Activated T-helper 1 cell treated with anti-CD3 and anti-CD28 coated beads, Interleukin-12 subunit alpha, Interleukin-12 subunit beta, Interleukin-2, Interleukin-4 antibody, amounts not matched to agents 30 ng/mL and 10 ng/mL and 1 ng/mL, durations not matched to agents 14 hours and 24 hours and 36 hours (primary cell): Measurements from ENCODE around the gene PROX1. TPM values are rescaled to one million over a fixed set of nuclear protein-coding genes. Genes with fewer than 3 reads are reported as not detected.

Experiments
- DNase-seq: peaks from one replicate; pipeline ENCODE4 v3.0.0; 2021; ENCODE audit warnings: low spot score
- H3K27ac Mint-ChIP-seq: one replicate; pipeline ENCODE4 v1.8.0; 2021; ENCODE audit warnings: mild to moderate bottlenecking, mixed read lengths
- H3K27me3 Mint-ChIP-seq: one replicate; pipeline ENCODE4 v1.8.0; 2022; ENCODE audit warnings: mild to moderate bottlenecking, moderate library complexity, mixed read lengths; ENCODE audit not compliant: insufficient read depth
- H3K36me3 Mint-ChIP-seq: one replicate; pipeline ENCODE4 v1.8.0; 2021; ENCODE audit warnings: low read depth, mixed read lengths
- H3K4me1 Mint-ChIP-seq: one replicate; pipeline ENCODE4 v1.8.0; 2021; ENCODE audit warnings: low read depth, mixed read lengths
- H3K4me3 Mint-ChIP-seq: one replicate; pipeline ENCODE4 v1.8.0; 2021; ENCODE audit warnings: mild to moderate bottlenecking, moderate library complexity, mixed read lengths
- H3K9me3 Mint-ChIP-seq: one replicate; pipeline ENCODE4 v1.8.0; 2021; ENCODE audit warnings: mixed read lengths
- intact Hi-C: fragments of 100-400 bp; cut with micrococcal nuclease; formaldehyde crosslinking; loops from one replicate; pipeline ENCODE4 v1.15.1; 2024
- total RNA-seq: library from RNA; stranded (reverse); gene quantifications from 2 replicates; pipeline ENCODE4 v1.2.3, GENCODE V29; 2022

PROX1 gene
- not detected in 2 replicates for total RNA-seq

DNA sequence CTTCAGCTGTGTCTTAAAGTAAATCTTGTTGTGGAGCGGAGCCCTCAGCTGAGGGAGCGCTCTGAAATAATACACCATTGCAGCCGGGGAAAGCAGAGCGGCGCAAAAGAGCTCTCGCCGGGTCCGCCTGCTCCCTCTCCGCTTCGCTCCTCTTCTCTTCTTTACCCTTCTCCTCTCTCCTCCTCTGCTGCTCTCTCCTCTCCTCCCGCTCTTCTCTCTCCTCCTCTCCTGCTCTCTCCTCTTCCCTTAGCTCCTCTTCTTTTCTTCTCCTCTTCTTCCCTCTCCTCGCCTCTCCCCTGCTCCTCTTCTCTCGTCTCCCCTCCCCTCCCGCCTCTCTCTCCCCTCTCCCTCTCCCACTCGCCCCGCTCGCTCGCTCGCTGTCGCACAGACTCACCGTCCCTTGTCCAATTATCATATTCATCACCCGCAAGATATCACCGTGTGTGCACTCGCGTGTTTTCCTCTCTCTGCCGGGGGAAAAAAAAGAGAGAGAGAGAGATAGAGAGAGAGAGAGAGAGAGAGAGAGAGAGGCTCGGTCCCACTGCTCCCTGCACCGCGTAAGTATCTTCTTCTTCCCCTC is at the start of gene PROX1:
TSS of gene PROX1 (plus strand) at position 47 of the 580 bp plus-strand sequence. CDS start 8,563 bp downstream, outside the sequence.
- Mint-ChIP-seq H3K4me1 (peaks cover 32% of the 10 kb centered on the region), H3K9me3 (peaks cover 2% of the 10 kb centered on the region), H3K27me3 (peaks cover 81% of the 10 kb centered on the region), H3K27ac (peak within 1 kb of the TSS; percentile 77), H3K4me3 (peak within 1 kb of the TSS; percentile 86), H3K36me3 (peaks cover 3% of the 10 kb centered on the region)
- peak; percentile 32 for DNase-seq
- intact Hi-C loops: loop anchor here (2.0 kb wide), 1 partner anchor 341 kb away; no protein-coding TSS in a partner anchor

DNA sequence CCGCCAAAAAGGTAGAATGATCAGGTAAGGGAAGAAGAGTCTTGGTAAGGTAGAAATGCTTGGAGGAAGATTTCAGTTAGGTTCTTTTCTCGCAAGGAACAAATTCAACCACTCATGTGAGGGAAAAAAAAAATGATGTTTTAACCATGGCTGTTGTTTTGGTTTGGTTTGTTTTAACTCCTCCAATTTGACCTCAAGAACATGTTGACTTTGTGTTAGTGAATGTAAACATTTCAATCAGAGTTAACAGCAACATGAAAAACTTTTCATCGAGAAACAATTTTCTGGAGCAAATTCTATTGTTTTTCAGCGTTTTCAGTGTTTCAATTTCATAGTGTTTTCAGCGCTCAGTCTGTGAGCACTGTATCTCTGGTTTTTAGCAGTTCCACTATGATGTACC is 49.0 kb upstream of the PROX1 start:
- Mint-ChIP-seq H3K27ac (no peak overlapping the region), H3K4me3 (no peak overlapping the region)

GRCh38 chr1:213939888-213940287 is 47.9 kb upstream of the PROX1 start:
- no peak overlapping the region for H3K27ac Mint-ChIP-seq
- H3K4me1 Mint-ChIP-seq: no peaks in the 10 kb centered on the region
- H3K9me3 Mint-ChIP-seq: no peaks in the 10 kb centered on the region
- intact Hi-C loops: no loop called here
- no peak for DNase-seq
- H3K4me3 Mint-ChIP-seq: no peak overlapping the region
- H3K36me3 Mint-ChIP-seq: no peaks in the 10 kb centered on the region
- H3K27me3 Mint-ChIP-seq: peaks cover 1% of the 10 kb centered on the region

More for the DNA sequence above, 49.0 kb upstream of the PROX1 start:
- Mint-ChIP-seq H3K4me1 (no peaks in the 10 kb centered on the region), H3K36me3 (no peaks in the 10 kb centered on the region), H3K9me3 (no peaks in the 10 kb centered on the region), H3K27me3 (peaks cover 1% of the 10 kb centered on the region)
- no peak for DNase-seq
- intact Hi-C loops: no loop called here

DNA sequence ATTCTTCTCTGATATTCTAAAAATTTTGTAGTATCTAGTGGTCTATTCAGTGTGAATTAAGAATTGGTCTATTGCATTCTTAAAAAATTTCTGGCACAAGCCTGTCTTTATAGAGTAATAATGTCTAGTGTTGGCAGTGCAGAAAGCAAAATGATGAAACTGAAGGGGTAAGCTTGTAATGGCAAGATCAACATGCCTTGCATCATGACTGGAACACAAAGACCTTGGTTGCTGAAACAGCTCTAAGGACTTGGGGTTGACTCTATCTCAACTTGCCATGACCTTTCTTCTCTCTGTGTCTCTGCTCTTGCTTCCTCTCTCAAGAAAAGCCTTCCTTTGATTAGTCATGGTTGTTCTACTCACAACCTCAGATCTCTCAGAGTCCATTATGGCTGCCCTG is 46.8 kb upstream of the PROX1 start:
- Mint-ChIP-seq H3K27me3 (peaks cover 4% of the 10 kb centered on the region), H3K27ac (no peak overlapping the region), H3K4me1 (no peaks in the 10 kb centered on the region), H3K9me3 (no peaks in the 10 kb centered on the region), H3K36me3 (no peaks in the 10 kb centered on the region), H3K4me3 (no peak overlapping the region)
- intact Hi-C loops: no loop called here
- DNase-seq: no peak

DNA sequence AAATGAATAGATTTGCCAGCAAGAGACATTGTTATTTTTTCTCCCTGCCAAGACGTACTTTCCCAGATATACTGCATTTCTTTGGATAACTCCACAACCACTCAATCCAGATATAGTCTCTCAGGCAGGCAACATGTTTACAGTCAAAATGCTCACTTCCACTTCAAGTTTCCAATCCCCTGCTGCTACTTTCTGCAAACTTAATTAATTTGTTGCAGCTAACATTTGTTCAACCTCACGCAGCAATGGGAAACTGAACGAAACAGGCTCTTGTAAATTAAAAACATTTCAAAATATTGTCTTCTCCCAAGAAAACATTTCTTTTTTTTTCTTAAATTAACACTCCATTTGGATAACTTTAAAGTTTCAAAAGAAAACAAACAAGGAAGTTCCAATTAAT is 45.7 kb upstream of the PROX1 start:
- peaks cover 4% of the 10 kb centered on the region for H3K27me3 Mint-ChIP-seq

GRCh38 chr1:213947200-213947801 is 40.5 kb upstream of the PROX1 start:
- peaks cover 5% of the 10 kb centered on the region for H3K27me3 Mint-ChIP-seq
- no peaks in the 10 kb centered on the region for H3K4me1 Mint-ChIP-seq
- no peaks in the 10 kb centered on the region for H3K9me3 Mint-ChIP-seq
- H3K27ac Mint-ChIP-seq: no peak overlapping the region
- intact Hi-C loops: no loop called here
- H3K4me3 Mint-ChIP-seq: no peak overlapping the region
- DNase-seq: no peak
- no peaks in the 10 kb centered on the region for H3K36me3 Mint-ChIP-seq

More for the DNA sequence above, 45.7 kb upstream of the PROX1 start:
- Mint-ChIP-seq H3K4me1 (no peaks in the 10 kb centered on the region), H3K4me3 (no peak overlapping the region), H3K27ac (no peak overlapping the region), H3K36me3 (no peaks in the 10 kb centered on the region), H3K9me3 (no peaks in the 10 kb centered on the region)
- intact Hi-C loops: no loop called here
- no peak for DNase-seq

GRCh38 chr1:213951876-213952275 is 35.9 kb upstream of the PROX1 start:
- Mint-ChIP-seq H3K4me3 (no peak overlapping the region), H3K9me3 (no peaks in the 10 kb centered on the region), H3K27ac (no peak overlapping the region), H3K4me1 (no peaks in the 10 kb centered on the region), H3K27me3 (peaks cover 3% of the 10 kb centered on the region), H3K36me3 (no peaks in the 10 kb centered on the region)
- intact Hi-C loops: no loop called here
- DNase-seq: no peak

GRCh38 chr1:213953806-213954205 is 34.0 kb upstream of the PROX1 start:
- H3K27ac Mint-ChIP-seq: no peak overlapping the region
- no peak for DNase-seq
- no peaks in the 10 kb centered on the region for H3K36me3 Mint-ChIP-seq
- no peak overlapping the region for H3K4me3 Mint-ChIP-seq
- no peaks in the 10 kb centered on the region for H3K9me3 Mint-ChIP-seq
- peaks cover under 1% of the 10 kb centered on the region for H3K27me3 Mint-ChIP-seq
- H3K4me1 Mint-ChIP-seq: no peaks in the 10 kb centered on the region
- intact Hi-C loops: no loop called here

DNA sequence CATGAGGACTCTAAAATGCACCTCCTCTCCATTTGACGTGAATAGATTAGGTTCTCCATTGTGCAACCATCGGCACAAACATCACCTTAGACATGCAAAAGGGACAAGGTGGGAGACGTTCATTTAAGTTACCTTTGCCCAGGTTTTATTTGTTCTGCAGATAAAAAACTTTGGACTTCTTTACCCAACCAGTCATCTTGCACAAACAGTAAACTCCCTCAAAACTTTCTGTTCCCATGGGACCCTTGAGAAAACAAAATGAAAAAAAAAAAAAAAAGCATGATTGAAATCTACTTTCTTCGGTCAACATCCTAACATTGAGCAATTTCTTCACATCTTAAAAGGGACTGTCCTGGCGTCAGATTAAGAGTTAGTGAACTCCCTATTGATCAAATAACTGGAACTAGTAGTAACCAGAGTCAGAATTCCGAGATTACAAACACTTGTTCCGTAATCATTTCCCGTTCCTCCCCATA is 31.4 kb upstream of the PROX1 start:
- Mint-ChIP-seq H3K4me3 (no peak overlapping the region), H3K27me3 (no peaks in the 10 kb centered on the region), H3K4me1 (no peaks in the 10 kb centered on the region), H3K27ac (no peak overlapping the region), H3K9me3 (peaks cover 4% of the 10 kb centered on the region), H3K36me3 (no peaks in the 10 kb centered on the region)
- intact Hi-C loops: no loop called here
- no peak for DNase-seq

DNA sequence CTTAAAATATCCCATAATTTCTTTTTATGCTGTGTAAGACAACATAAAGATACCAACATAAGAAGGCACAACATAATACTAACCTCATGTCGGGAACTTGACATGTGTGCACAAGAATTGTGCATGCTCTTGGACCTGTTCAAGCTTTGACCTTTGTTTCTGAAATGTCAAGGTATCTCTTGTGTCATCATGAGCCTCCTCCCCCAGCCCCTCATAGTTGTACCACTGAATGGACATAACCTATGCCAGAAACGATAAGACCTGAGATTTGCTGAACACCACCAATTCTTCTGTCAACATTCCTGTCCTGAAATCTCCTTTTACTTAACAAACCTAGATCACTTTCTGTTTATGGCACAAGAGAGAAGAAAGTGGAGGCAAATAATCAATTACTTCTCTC is 29.4 kb upstream of the PROX1 start:
- Mint-ChIP-seq H3K36me3 (no peaks in the 10 kb centered on the region), H3K4me1 (no peaks in the 10 kb centered on the region), H3K9me3 (peaks cover 4% of the 10 kb centered on the region), H3K27me3 (peaks cover 3% of the 10 kb centered on the region), H3K4me3 (no peak overlapping the region), H3K27ac (no peak overlapping the region)
- intact Hi-C loops: no loop called here
- DNase-seq: no peak

DNA sequence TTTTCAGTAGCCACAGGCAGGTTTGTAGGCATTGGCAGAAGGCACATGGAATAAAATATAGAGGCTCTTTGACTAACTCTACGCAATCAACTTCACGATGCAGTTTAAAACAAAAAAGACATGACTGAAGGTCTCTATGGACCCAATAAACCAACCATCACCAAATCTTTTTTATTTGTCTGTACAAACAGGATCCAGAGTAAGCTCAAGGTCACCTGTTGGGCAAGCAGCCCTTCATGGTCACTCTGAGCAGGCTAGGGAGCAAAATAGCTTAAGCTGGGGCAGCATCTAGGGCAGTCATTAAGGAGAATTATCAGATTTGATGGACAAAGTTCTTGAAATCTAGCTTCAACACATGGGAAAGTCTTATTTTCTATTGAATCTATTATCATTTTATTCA is 26.8 kb upstream of the PROX1 start:
- peaks cover 6% of the 10 kb centered on the region for H3K27me3 Mint-ChIP-seq
- H3K36me3 Mint-ChIP-seq: no peaks in the 10 kb centered on the region
- H3K9me3 Mint-ChIP-seq: peaks cover 4% of the 10 kb centered on the region
- no peak overlapping the region for H3K4me3 Mint-ChIP-seq
- DNase-seq: no peak
- no peaks in the 10 kb centered on the region for H3K4me1 Mint-ChIP-seq
- no peak overlapping the region for H3K27ac Mint-ChIP-seq
- intact Hi-C loops: no loop called here

- Mint-ChIP-seq H3K9me3 (peaks cover 4% of the 10 kb centered on the region), H3K27ac (no peak overlapping the region), H3K27me3 (peaks cover 9% of the 10 kb centered on the region), H3K4me1 (no peaks in the 10 kb centered on the region), H3K36me3 (no peaks in the 10 kb centered on the region), H3K4me3 (no peak overlapping the region)
- no peak for DNase-seq
- intact Hi-C loops: no loop called here
These were observed 25.3 kb upstream of the PROX1 start for GRCh38 chr1:213962508-213962907.

DNA sequence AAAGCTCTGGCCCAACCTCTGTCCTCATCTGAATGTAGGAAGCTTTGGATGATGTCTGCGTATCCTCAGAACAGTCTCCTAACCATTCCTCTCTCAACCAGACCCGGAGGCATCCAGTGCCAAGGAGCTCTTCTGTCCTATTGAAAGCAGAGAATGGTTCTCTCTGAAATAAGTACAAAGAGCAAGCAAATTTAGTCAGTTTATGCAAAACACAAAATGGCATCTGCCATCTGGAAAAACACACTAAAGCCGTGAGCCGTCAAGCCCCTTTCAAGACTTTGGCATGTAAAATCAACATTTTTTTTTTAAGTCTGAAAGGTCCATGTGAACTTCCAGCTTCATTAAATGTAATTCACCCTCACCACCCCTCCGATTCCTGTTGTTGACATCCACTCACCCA is 21.7 kb upstream of the PROX1 start:
- H3K27me3 Mint-ChIP-seq: peaks cover 9% of the 10 kb centered on the region
- intact Hi-C loops: no loop called here

More for the DNA sequence above, 21.7 kb upstream of the PROX1 start:
- H3K4me3 Mint-ChIP-seq: no peak overlapping the region
- no peaks in the 10 kb centered on the region for H3K36me3 Mint-ChIP-seq
- H3K9me3 Mint-ChIP-seq: no peaks in the 10 kb centered on the region
- no peaks in the 10 kb centered on the region for H3K4me1 Mint-ChIP-seq
- DNase-seq: no peak
- no peak overlapping the region for H3K27ac Mint-ChIP-seq
